GM20431 (cell line): ENCODE data around the gene FAM13A.

Experiments
- in situ Hi-C: fragments of 300-500 bp; cut with MseI, MboI; formaldehyde crosslinking; loops from one replicate; pipeline ENCODE4 v1.15.0; 2020; ENCODE audit warnings: low sequenced_read_pairs; ENCODE audit not compliant: unreplicated experiment

FAM13A gene

DNA sequence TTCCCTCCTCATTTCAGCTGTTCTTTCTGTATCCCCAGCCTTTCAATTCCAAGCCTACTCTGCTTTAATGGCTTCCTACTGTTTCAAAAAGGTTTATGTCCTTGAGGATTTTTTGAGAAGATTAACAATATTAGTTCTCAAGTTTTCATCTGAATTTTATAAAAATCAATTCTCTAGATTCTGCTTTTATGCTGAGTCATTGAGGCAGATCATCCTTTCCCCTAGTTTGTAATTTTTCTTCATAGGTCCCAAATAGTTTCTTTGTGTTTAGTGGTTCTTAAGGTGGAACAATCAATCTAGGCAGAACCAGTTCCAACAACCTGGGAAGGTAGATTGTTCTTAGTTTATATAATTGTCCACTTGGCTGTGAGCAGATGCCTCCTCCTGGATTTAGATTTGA is 259.3 kb downstream of the FAM13A start:
- in situ Hi-C loops, result no loop called here

DNA sequence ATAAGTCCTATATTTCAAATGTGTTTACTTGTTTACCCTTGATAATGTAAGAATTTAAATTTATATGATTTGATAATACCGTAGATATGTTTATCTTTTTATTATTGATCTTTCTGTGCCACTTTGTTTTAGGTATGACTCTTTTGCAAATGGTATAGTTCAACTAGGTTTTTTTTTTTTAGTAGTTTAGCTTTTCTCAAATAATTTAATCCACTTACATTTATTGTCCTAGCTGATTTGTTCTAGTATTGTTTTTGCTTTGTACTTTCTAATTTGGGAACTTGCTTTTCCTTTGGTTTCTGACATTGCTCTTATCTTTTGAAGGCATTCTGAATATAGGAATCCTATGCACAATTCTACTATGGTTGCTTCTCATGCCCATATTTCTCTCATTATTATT is 260.4 kb downstream of the FAM13A start:
- in situ Hi-C loops, result no loop called here

DNA sequence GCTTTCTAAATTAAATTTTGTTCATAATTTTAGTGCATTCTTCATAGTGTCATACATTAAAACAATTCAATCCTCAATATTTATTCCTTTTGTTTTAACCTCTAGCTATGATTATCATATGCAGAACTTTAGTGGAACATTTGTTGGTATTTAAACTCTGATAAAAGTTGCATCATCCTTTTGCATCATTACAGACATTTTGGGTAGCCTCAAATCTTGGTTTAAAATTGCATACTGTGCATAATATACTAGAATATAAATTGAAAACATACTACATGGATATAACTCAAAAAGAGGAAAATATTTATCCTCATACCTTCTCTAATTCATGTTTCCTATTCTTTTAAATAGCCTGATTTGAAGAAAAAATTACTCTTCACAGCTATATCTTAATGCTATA is 262.0 kb downstream of the FAM13A start:
- in situ Hi-C loops, result no loop called here

DNA sequence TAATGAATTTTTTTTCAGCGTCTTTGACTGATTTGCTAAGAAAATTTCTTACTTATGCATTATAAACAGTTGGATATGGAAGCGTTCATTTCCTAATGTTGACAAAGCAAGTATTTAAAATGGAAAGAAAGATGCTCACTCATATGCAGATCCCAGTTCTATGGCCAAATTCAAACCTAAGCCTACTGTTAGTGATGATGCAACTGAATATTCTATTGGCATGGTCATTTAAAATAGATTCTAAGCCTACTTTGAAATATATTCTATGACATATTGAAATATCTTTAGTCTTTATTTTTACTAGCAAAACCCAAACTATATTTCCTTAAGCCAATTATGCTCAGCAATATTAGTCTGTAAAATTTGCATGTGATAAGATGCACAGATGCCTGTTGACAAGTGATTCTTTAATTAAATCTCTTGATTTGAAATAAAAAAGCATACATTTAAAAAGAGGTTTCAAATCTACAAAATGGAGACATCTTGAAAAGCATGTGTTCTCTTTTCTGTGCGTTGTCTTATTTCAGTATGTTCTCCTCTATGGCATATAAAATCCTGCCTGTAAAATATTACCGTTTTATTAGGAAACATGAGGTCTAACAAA is 262.8 kb downstream of the FAM13A start:
- in situ Hi-C loops, result no loop called here

DNA sequence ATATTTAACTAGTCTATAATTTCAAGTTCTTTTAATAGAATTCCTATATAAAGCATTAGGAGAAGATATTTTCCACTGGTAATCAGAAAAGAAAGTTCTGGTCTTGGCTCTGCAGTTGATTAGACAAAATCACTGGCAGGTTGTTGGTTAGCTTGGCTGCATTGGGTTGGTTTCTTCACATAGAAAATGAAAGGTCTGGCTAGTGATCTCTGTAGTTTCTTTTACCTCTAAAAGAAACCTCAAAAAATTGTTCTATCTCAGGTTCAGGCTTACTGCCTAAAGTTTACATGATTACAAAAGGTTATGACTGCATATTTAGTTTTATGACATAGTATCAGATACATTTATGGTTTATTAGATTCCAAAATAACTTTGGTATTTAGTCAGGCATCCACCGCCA is 263.5 kb downstream of the FAM13A start:
- in situ Hi-C loops, result no loop called here

DNA sequence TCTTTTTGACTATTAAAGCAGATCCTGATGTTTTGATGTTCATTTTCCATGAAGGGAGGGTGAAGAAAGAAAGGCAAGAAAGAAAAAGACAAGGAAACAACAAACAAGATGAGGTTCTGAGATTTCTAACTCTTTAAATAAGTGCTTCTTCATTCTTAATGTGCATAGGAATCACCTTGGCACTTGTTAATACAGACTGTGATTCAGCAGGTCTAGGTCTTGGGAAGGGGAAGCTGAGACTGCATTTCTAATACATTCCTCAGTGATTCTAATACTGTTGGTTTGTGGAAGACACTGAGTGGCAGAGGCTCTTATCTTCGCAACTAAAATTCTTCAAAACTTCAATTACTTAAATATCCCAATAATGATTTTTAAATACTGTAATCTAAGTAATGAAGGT is 264.2 kb downstream of the FAM13A start:
- in situ Hi-C loops, result no loop called here

DNA sequence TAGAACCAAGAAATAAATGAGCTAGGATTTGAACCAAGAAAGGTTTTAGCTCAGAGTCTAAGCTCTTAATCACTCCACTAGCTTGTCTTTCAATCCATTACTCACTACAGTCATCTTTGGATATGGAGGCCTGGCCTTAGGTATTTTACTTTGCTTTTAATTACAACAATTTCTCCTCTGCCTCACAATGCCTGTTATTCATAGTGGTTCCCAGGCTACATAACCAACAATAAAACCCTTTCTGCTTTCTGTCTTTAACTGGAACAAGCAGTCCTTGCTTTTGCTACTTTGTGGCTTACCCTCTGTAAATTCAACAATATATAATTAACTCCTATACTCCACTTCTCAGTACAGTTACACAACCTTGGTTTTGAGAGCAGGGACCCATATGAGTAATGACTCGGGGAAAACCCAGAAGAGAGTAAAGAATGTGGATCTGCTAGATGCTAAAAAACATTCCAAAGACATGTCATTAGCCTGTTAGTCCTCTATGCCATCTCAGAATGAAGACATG is 264.7 kb downstream of the FAM13A start:
- in situ Hi-C loops, result no loop called here

DNA sequence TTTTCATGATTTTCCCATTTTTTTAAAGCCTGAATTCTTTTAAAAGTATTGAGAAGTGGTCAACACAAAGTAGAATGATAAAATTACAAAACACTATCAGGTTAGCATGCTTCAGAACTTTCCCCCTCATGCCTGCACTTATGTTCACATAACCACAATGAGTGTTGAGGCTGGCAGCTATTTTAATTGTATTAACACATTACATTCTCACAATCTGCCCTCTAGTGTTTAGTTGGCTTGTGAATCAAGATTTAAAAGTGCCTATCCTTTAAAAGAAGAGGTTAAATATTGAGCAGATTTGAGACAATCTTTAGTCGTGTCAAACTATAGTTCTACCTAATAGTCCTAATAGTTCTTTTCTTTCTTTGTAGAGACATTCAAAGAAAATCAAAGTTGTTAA is 265.7 kb downstream of the FAM13A start:
- in situ Hi-C loops, result no loop called here

DNA sequence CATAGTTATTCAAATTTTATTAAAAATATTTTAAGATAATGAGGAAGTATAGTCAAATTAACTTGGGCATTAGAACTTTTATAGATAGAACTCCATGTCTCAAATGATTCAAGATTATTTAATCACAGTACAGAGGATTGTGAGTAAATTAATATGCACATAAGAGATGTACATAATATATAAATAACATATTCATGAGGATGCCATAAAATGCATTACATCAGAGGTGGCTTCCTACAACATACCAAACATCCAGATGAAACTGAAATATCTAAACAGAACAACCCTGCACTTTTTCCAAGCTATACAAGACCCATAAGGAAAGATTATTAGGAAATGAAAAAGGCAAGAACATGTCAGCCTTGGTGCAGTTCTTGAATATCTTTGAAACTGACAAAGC is 268.1 kb downstream of the FAM13A start:
- in situ Hi-C loops, result no loop called here

DNA sequence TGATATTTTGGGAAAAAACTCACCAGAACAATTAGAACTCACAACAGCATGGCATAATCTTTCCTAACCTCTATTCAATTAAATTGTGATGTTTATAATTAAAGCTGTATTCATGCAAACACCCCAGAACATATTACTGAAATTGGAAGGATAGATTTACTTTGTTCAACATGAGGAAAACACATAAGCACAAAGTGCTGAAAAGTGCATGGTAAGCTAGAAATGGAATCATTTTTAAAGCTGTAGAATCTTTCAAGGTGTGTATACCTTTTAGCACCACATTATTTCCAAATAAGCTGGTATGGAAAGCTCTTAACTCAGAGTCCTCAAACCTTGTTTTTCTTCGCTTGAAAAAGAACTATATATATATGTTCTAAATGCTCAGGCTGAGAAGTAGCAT is 268.6 kb downstream of the FAM13A start:
- in situ Hi-C loops, result no loop called here

DNA sequence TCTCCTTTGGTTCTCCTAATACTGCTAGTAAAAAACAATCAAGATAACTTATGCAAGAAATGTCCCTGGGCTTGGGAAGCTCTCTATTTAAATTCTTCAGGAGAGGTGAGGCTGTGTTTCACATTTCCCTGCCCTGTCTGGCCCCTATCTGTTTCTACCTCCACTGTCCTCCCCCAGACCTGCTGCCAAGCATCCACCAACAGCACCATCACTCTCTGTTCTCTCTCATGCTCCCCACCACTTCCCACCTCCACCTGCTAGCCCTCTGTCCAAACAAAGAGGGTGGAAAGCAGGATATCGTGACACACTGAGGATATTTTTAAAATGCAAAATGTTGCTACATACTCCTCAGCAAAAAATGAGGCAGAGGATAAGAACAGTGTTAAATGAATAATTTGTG is 271.0 kb downstream of the FAM13A start:
- in situ Hi-C loops, result no loop called here

DNA sequence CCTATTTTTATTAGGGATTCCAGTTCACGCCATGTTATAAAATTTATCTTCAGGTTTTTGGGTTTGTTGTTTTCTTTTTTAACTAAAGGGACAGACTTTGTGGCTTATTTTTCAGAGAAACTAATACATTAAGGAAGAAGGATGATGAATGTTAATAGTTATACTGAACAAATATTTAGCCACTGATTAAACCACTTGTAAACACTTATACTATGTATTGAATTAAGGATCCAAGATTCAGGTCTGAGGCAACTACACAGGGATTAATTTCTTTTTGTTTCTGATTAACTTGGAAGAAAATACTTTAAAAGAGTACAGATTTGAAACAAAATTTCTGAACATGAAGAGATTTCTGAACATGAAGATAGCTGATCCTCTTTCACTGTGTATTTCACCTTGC is 276.6 kb downstream of the FAM13A start:
- in situ Hi-C loops, result no loop called here

DNA sequence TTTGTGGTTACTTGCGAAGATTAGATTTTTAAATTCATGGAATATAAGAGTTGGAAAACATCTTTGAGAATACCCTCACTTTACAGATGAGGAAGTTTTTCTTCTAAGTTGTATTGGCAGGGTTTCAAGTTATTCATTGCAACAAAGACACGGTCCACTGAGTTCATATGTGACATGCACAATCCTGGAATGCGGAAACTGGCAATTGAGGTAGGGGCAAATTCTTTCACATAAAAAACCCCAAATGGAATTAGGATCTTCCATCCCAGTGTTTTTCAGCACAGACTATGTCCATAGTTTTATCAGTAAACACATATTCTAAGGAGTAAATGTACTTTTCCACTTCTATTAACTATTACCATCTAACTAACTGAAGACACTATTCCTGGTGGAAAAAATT is 277.6 kb downstream of the FAM13A start:
- in situ Hi-C loops, result no loop called here

DNA sequence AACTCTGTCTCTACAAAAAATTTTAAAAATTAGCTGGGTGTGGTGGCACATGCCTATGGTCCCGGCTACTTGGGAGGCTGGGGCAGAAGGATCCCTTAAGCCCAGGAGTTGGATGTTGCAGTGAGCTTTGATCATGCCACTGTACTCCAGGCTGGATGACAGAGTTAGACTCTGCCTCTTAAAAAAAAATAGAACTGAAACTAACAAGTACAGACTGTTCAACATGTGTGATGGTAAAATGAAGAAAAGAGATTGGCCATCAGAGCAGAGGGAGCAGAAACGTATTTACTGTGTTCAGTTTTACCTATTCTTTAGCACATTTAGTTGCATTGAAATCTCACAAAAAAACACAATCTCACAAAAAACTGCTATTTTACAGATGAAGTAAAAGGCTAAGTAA is 281.5 kb downstream of the FAM13A start:
- in situ Hi-C loops, result no loop called here

DNA sequence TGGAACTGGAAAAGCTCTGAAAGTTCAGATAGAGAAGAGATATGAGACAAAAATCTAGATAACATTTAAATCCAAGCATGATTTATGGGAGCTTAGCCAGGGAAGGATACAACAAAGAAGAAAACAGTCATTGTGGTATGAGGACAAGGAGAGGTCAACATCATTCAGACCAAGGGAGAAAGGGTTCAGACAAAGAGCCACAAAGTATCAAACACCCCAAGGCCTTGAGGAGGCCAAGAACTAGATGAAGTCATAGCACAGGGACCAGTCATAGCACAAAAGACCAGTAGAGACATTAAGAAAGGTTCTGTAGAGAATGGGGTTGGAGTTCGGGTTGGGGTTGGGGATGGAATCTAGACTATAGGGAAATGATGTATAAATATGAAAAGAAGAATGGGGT is 282.0 kb downstream of the FAM13A start:
- in situ Hi-C loops, result no loop called here

DNA sequence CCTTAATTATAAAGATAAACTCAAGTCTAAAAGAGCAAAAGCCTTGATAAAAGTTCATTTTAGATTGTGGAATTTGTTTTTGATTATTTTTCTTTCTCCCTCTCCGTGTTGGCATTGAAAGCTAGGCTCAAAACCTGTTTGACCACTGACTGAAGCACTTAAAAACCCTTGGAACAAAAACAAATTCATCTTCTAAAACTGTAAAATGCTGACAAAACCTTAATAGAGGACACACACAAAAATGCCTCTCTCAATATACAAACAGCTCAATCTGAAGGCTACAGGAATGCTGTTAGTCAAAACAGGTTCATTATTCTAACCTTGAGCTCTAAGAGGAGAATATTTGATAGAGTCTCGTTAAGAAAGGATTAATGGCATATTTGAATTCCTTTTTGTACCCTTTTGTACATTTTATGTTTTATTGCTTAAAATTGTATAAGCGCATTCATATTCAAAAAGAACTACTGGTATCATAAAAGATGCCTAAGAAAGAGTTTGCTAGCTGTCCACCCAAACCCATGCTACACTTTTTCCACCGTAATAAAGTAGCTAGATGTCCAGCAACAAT is 285.0 kb downstream of the FAM13A start:
- in situ Hi-C loops, result no loop called here

DNA sequence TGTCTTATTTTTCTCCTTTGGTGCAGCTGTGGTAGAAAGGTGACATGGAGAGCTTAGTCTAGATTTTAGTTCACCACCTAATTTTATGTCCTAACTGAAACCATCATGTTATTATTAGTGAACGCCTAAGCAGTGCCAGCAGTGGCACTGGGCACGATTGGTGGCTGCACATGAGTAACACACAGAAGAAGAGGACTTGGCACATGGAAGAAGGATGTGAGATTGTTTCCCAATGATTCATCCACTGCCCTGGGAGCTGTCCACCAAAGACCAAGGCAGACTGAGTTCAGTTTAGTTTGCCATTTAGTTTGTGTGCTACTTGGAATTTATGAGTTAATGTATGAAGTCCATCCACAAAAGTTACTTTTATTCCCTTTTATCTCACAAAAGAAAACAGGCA is 291.3 kb downstream of the FAM13A start:
- in situ Hi-C loops, result no loop called here

DNA sequence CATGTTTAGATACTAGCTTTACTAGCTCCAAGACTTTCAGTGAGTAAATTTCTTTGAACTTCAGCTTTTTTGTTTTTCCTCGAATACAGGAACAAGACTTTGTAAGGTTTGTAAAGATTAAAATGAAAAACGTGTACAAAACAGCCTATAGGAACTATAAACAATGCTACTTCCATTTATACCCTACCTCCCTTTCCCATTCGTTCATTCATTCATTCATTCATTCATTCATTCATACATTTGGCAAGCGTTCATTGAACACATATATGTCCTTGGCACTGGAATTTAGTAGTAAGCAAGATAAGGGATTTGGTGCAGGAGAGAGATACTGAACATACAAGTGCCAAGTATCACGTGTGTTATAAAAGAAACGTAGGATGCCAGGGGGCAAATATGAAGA is 293.9 kb downstream of the FAM13A start:
- in situ Hi-C loops, result no loop called here

DNA sequence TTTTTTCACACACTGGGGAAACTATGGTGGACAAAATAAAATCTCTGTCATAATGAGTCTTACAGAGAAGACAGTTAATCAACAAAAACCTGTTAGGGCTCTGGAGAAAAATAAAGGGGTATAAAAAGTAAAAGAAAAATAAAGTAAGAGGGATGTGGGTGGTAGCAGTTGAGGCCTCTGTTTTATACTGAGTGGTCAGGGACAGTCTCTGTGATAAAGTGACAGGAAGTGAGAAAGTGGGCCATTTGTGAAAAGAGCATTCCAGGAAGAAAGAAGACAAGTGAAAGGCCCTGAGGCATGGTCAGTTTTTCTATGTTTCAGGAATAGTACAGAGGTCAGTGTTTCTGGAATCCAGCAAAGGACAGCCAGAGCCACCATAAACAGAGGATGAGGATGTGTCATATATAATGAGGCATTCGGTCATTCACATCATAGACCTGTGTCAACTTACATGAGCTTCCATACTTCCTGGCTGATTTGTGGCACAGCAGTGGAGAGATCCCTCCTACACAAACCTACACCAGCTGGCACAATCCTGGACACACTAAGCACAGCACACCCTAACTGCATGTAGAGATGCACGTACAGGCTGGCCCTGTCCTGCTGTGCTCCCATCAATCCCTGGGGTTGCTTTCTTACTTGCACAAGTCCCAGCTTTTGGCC is 295.0 kb downstream of the FAM13A start:
- in situ Hi-C loops, result no loop called here

DNA sequence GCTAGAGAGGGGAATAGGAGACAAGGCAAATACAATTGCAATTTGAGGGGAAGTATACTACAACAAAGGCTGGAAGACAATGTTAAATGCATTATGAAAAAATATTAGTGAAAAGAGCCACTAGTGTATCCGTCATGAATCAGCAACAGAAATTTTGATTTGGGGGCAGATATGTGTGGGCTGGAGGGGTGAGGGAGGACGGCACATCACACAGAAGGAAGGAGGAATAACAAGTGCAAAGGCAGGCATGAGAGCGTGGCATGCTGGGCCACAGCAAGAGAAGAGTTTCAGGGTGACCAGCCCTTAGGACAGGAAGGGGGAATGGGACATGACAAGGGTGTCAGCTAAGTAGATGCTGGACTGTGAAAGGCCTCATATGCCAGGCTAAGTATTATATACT is 295.6 kb downstream of the FAM13A start:
- in situ Hi-C loops, result no loop called here

DNA sequence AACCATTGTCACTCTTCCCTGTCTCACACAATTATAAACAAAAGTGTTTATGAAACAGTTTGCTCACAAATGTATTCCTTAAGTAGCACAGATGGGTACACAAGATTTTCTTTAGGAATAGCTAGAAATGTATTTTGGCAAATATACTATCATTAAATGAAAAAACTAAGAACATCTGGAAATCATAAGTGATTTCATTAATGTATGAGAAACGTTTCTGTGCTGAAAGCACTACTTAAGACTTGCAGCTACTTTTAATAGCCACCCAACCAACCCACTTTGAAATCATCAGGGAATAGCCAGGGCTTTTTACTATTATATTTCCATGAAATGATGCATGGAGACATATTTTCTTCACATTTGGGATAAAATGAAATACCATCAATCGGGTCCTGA is 297.1 kb downstream of the FAM13A start:
- in situ Hi-C loops, result no loop called here
